B cell (primary cell): ENCODE data around the gene DNAH3.

Experiments used
- CTCF ChIP-seq: fragments of 200-600 bp; IDR thresholded peaks from one replicate; pipeline ENCODE4 v1.8.0; 2022; ENCODE audit warnings: antibody characterized with exemption, mild to moderate bottlenecking
- EZH2 ChIP-seq: IDR thresholded peaks from 2 replicates; pipeline ENCODE4 v1.6.1; 2012; ENCODE audit warnings: borderline replicate concordance, low read depth, mild to moderate bottlenecking, moderate library complexity, low read length; ENCODE audit not compliant: insufficient read depth, poor library complexity, severe bottlenecking

GRCh38 chr16:20905576-20905975 is 245.1 kb downstream of the DNAH3 start:
- no peak for TF ChIP-seq CTCF
- no peak for TF ChIP-seq EZH2
